ENCODE results near the gene KRTAP10-3. TPM values are rescaled to one million over a fixed set of nuclear protein-coding genes. Genes with fewer than 3 reads are reported as not detected.

Gene KRTAP10-3
- total RNA-seq, 1 experiment from 2014 or later, result not detected

- RAD21 ChIA-PET (ENCODE audit: low non-redundant PET in 1 of 2, low total read pairs in 2 of 2, uncharacterized antibody in 2 of 2, unreplicated experiment in 2 of 2), result no interaction called here
- H3K4me2 ChIP-seq (ENCODE audit: low read length), result no peak overlapping the region
- peaks cover 10% of the 10 kb centered on the region; the same call in 1 of the 2 replicates for H3K79me2 ChIP-seq (ENCODE audit: insufficient read depth, low read length)
- POLR2A ChIA-PET, result no interaction called here
- no peak overlapping the region for H3K9ac ChIP-seq (ENCODE audit: low read length)
- intact Hi-C loops (cut with micrococcal nuclease), result no loop called here
- peaks cover 4 to 17% of the 10 kb centered on the region in 2 experiments; a peak in 1 of 4 replicates for H3K9me3 ChIP-seq (ENCODE audit: control insufficient read depth in 1 of 2, insufficient read depth in 1 of 2, low read depth in 1 of 2, low read length in 2 of 2)
- no TSS peak for BruUV-seq (replicated peaks)
- DNase-seq (ENCODE audit: low read depth, low spot score), result no peak
- no peak for ATAC-seq
- no peaks in the 10 kb centered on the region for H3K27me3 ChIP-seq (ENCODE audit: insufficient read depth, low read length)
- H3K36me3 ChIP-seq (ENCODE audit: control insufficient read depth in 1 of 2, insufficient read depth in 2 of 2, low read length in 2 of 2), result no peaks in the 10 kb centered on the region
- CTCF ChIA-PET, result no interaction called here
- TF ChIP-seq YY1 (IDR thresholded peaks at IDR 0.05; ENCODE audit: extremely low read depth, insufficient replicate concordance, low read depth, low read length) (no peak), SIN3A (IDR thresholded peaks at IDR 0.05; ENCODE audit: low read depth) (no peak), ELF1 (IDR thresholded peaks at IDR 0.05; ENCODE audit: borderline replicate concordance, low read depth) (no peak), POLR2AphosphoS5 (IDR thresholded peaks at IDR 0.05; ENCODE audit: low read depth, low read length) (no peak), SRF (IDR thresholded peaks at IDR 0.05; ENCODE audit: low read depth) (no peak), REST (IDR thresholded peaks at IDR 0.05; ENCODE audit: low read depth) (no peak), TCF7L2 (IDR thresholded peaks at IDR 0.05; ENCODE audit: borderline replicate concordance, extremely low read depth, insufficient read depth, insufficient read length) (no peak), EZH2 (IDR thresholded peaks at IDR 0.05) (no peak), POLR2A (IDR thresholded peaks at IDR 0.05; ENCODE audit: borderline replicate concordance, extremely low read depth, insufficient read depth, insufficient read length) (no peak), CTCF (IDR thresholded peaks at IDR 0.05 in 2 of 3, conservative IDR thresholded peaks at IDR 0.05 in 1 of 3; ENCODE audit: borderline replicate concordance in 1 of 3, insufficient read depth in 1 of 3, low read depth in 2 of 3, low read length in 2 of 3) (no peak), EGR1 (IDR thresholded peaks at IDR 0.05; ENCODE audit: low read depth) (no peak), CEBPB (IDR thresholded peaks at IDR 0.05; ENCODE audit: low read depth) (no peak), JUND (IDR thresholded peaks at IDR 0.05) (no peak), RAD21 (IDR thresholded peaks at IDR 0.05; ENCODE audit: low read depth) (no peak), EZH2phosphoT487 (IDR thresholded peaks at IDR 0.05; ENCODE audit: borderline replicate concordance) (no peak), ZBTB33 (IDR thresholded peaks at IDR 0.05; ENCODE audit: extremely low read depth, insufficient replicate concordance, low read length) (no peak), ZFX (IDR thresholded peaks at IDR 0.05) (no peak), MAX (IDR thresholded peaks at IDR 0.05) (no peak), SP1 (IDR thresholded peaks at IDR 0.05; ENCODE audit: low read depth) (no peak)
- no peak overlapping the region for H2AFZ ChIP-seq (ENCODE audit: low read depth, low read length, poor library complexity, severe bottlenecking)
- no peak overlapping the region for H3K27ac ChIP-seq (ENCODE audit: low read depth, low read length)
- peaks cover 0 to 7% of the 10 kb centered on the region in 2 experiments; a peak in 1 of 4 replicates for H3K4me1 ChIP-seq (ENCODE audit: control insufficient read depth in 1 of 2, insufficient read depth in 2 of 2, low read length in 2 of 2)
- no peak overlapping the region for H3K4me3 ChIP-seq (replicated peaks in 1 of 2; ENCODE audit: low read depth in 1 of 2, low read length in 2 of 2)
- no peaks in the 10 kb centered on the region for H4K20me1 ChIP-seq (ENCODE audit: insufficient read depth)
- H3K9me2 ChIP-seq (ENCODE audit: insufficient read depth), result no peaks in the 10 kb centered on the region
Measured at GRCh38 chr21:44522753-44523204, 35.8 kb downstream of the KRTAP10-3 start.
